Measurements from ENCODE around the gene SEPTIN14. TPM values are rescaled to one million over a fixed set of nuclear protein-coding genes. Genes with fewer than 3 reads are reported as not detected.
"Not testable (repeated sequence)": the region's sequence is repeated elsewhere in the genome, so short reads cannot be mapped to it uniquely, and the experiment has no call there.

Gene SEPTIN14
- polyA plus RNA-seq, 3 donors = 0.21 to 0.39 (median 0.27) TPM

GRCh38 chr7:55786901-55787300 lies 75.7 kb downstream of the SEPTIN14 start:
- no peak for DNase-seq (ENCODE audit: low read depth in 3 of 3, low spot score in 2 of 3)

- DNase-seq (ENCODE audit: low read depth in 3 of 3, low spot score in 2 of 3) = not testable (repeated sequence)
Measured at GRCh38 chr7:55785444-55785843, 77.1 kb downstream of the SEPTIN14 start.

- DNase-seq (ENCODE audit: low read depth in 3 of 3, low spot score in 2 of 3) = no peak
Measured at GRCh38 chr7:55784151-55784550, 78.4 kb downstream of the SEPTIN14 start.

- DNase-seq (ENCODE audit: low read depth in 3 of 3, low spot score in 2 of 3) = no peak
Measured at GRCh38 chr7:55778631-55779030, 83.9 kb downstream of the SEPTIN14 start.

- DNase-seq (ENCODE audit: low read depth in 3 of 3, low spot score in 2 of 3) = no peak
Measured at GRCh38 chr7:55776196-55776595, 86.4 kb downstream of the SEPTIN14 start.

GRCh38 chr7:55775051-55775420 lies 87.5 kb downstream of the SEPTIN14 start:
- DNase-seq (ENCODE audit: low read depth in 3 of 3, low spot score in 2 of 3) = no peak

- no peak for DNase-seq (ENCODE audit: low read depth in 3 of 3, low spot score in 2 of 3)
Measured at GRCh38 chr7:55774327-55775050, 88.1 kb downstream of the SEPTIN14 start.

GRCh38 chr7:55770778-55771177 lies 91.8 kb downstream of the SEPTIN14 start:
- DNase-seq (ENCODE audit: low read depth in 3 of 3, low spot score in 2 of 3) = no peak

- not testable (repeated sequence) for DNase-seq (ENCODE audit: low read depth in 3 of 3, low spot score in 2 of 3)
Measured at GRCh38 chr7:55753274-55753862, 109.2 kb downstream of the SEPTIN14 start.

GRCh38 chr7:55744706-55745105 lies 117.8 kb downstream of the SEPTIN14 start:
- DNase-seq (ENCODE audit: low read depth in 3 of 3, low spot score in 2 of 3) = not testable (repeated sequence)

Other genes with a start within 250 kb of the SEPTIN14 start
- 10 to 100 TPM; 12.4 to 13.9 (median 13.0) TPM for gene ZNF713, start 24.7 kb upstream of the SEPTIN14 start, polyA plus RNA-seq (ENCODE audit: insufficient read length in 3 of 3)
- 10 to 100 TPM; 21.1 to 21.7 (median 21.4) TPM for gene MRPS17, start 89.1 kb upstream of the SEPTIN14 start, polyA plus RNA-seq (ENCODE audit: insufficient read length in 3 of 3)
- 100 to 1,000 TPM; 112 to 136 (median 118) TPM for gene NIPSNAP2, start 101.8 kb upstream of the SEPTIN14 start, polyA plus RNA-seq (ENCODE audit: insufficient read length in 3 of 3)
- 10 to 100 TPM; 30.6 to 36.6 (median 34.5) TPM for gene PSPH, start 188.7 kb upstream of the SEPTIN14 start, polyA plus RNA-seq (ENCODE audit: insufficient read length in 3 of 3)
- gene CCT6A, start 189.0 kb upstream of the SEPTIN14 start, polyA plus RNA-seq (ENCODE audit: insufficient read length in 3 of 3) = 100 to 1,000 TPM; 201 to 250 (median 233) TPM
- 100 to 1,000 TPM in 2 of 3 donors, 10 to 100 TPM in 1; 75.0 to 138 (median 115) TPM for gene SUMF2, start 201.5 kb upstream of the SEPTIN14 start, polyA plus RNA-seq (ENCODE audit: insufficient read length in 3 of 3)
- 1 to 10 TPM in 2 of 3 donors, under 1 TPM in 1; 0.90 to 1.1 (median 1.1) TPM for gene PHKG1, start 230.2 kb upstream of the SEPTIN14 start, polyA plus RNA-seq (ENCODE audit: insufficient read length in 3 of 3)
- gene CHCHD2, start 243.7 kb upstream of the SEPTIN14 start, polyA plus RNA-seq (ENCODE audit: insufficient read length in 3 of 3) = 100 to 1,000 TPM; 232 to 257 (median 256) TPM

Measured in right renal cortex interstitium (tissue), 3 donors.